Measurements from ENCODE around the gene TERT.

TERT gene

DNA sequence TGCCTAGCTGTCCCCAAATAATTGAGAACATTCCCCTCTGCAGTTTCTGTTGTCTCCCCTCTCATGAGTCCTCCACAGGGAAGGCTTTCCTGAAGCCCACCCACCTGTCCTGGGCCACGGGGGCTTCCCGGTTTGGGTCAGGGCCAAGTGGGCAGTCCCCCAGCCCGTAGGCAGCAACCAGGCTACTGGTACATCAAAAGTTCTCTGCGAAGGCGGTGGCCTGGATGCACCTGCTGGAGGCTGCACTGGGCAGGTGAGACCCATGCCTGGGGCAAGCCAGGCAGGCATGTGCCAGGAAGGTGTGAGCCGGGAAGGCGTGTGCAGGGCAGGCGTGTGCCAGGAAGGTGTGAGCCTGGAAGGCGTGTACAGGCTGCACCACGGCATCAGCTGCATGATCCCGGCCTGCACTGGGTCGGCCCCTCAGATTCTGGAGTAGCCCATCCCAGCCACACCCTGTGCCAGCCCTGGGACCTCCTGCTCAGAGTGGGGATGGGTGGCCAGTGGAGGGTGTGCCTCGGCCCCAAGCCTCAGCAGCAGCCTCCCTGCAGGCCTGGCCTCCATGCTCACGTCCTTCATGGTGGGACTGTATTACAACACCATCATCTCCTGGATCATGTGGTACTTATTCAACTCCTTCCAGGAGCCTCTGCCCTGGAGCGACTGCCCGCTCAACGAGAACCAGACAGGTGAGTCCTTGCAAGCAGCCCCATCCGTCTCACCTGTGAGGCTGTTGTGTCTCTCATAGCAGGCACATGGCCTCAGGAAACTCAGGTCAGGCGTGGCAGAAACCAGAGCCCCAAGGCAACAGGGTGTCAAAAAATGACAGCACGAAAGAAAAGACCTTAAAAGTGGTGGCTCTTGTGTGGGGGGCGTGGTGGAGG lies 84.7 kb downstream of the TERT start:
- Histone ChIP-seq H3K4me1 (ENCODE audit: control insufficient read depth in 1 of 2, insufficient read depth in 2 of 2, low read length in 2 of 2) (no peaks in the 10 kb centered on the region), H2BK12ac (ENCODE audit: low read length) (no peak overlapping the region), H3K79me1 (ENCODE audit: low read length) (no peaks in the 10 kb centered on the region), H3K27me3 (ENCODE audit: insufficient read depth, low read length) (no peaks in the 10 kb centered on the region), H3K14ac (ENCODE audit: low read length) (no peak overlapping the region), H3K18ac (ENCODE audit: low read length) (no peak overlapping the region), H3K23ac (ENCODE audit: low read length) (no peak overlapping the region), H4K91ac (ENCODE audit: low read depth, low read length) (no peak overlapping the region), H2AK5ac (ENCODE audit: low read length) (no peak overlapping the region), H2BK5ac (ENCODE audit: low read depth, low read length, poor library complexity) (no peak overlapping the region), H3K36me3 (ENCODE audit: control insufficient read depth in 1 of 2, insufficient read depth in 2 of 2, low read length in 2 of 2) (no peaks in the 10 kb centered on the region), H3K4me3 (ENCODE audit: low read depth, low read length) (peak overlapping the region; percentile 1), H2AFZ (ENCODE audit: insufficient read depth, low read length, poor library complexity) (no peak overlapping the region), H3K9me3 (ENCODE audit: insufficient read depth, low read depth, low read length) (peaks cover 4% of the 10 kb centered on the region), H3K27ac (ENCODE audit: low read depth, low read length) (no peak overlapping the region), H3K9ac (ENCODE audit: low read length) (no peak overlapping the region), H3K79me2 (ENCODE audit: control insufficient read depth, insufficient read depth, low read length, poor library complexity) (no peaks in the 10 kb centered on the region), H3K4me2 (ENCODE audit: low read length) (no peak overlapping the region), H4K12ac (ENCODE audit: low read depth, low read length) (no peak overlapping the region), H2BK120ac (ENCODE audit: insufficient read depth, low read length, poor library complexity) (no peak overlapping the region), H3K4ac (ENCODE audit: low read depth, low read length) (no peak overlapping the region), H4K8ac (ENCODE audit: low read depth, low read length) (no peak overlapping the region)
- peak; percentile 24 to 25 for DNase-seq
- no CpG with 5 or more reads among the region's 21 CpGs for WGBS (ENCODE audit: extremely low coverage, insufficient coverage, insufficient read length)

DNA sequence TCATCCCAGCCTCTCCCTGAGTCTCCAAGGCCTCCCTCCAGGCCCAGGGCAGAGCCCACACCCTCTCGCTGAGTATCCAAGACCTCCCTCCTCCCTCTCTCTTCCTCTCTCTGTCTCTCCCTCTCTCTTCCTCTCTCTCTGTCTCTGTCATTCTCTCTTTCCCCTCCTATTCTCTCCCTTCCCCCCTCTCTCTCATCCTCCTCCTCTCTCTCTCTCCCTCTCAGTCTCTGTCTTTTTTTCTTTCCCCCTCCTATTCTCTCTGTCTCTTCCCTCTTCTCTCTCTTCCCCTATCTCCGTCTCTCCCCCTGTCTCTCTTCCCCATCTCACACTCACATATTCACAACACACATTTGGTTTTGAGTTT lies 85.4 kb downstream of the TERT start:
- Histone ChIP-seq H3K79me1 (ENCODE audit: low read length) (no peaks in the 10 kb centered on the region), H3K4me2 (ENCODE audit: low read length) (no peak overlapping the region), H2BK5ac (ENCODE audit: low read depth, low read length, poor library complexity) (no peak overlapping the region), H3K23ac (ENCODE audit: low read length) (no peak overlapping the region), H4K91ac (ENCODE audit: low read depth, low read length) (no peak overlapping the region), H3K9me3 (ENCODE audit: insufficient read depth, low read depth, low read length) (peaks cover 4% of the 10 kb centered on the region), H3K27me3 (ENCODE audit: insufficient read depth, low read length) (no peaks in the 10 kb centered on the region), H3K9ac (ENCODE audit: low read length) (no peak overlapping the region), H2BK12ac (ENCODE audit: low read length) (no peak overlapping the region), H2BK120ac (ENCODE audit: insufficient read depth, low read length, poor library complexity) (no peak overlapping the region), H2AK5ac (ENCODE audit: low read length) (no peak overlapping the region), H3K36me3 (ENCODE audit: control insufficient read depth in 1 of 2, insufficient read depth in 2 of 2, low read length in 2 of 2) (no peaks in the 10 kb centered on the region), H3K14ac (ENCODE audit: low read length) (no peak overlapping the region), H3K79me2 (ENCODE audit: control insufficient read depth, insufficient read depth, low read length, poor library complexity) (no peaks in the 10 kb centered on the region), H3K4ac (ENCODE audit: low read depth, low read length) (no peak overlapping the region), H4K8ac (ENCODE audit: low read depth, low read length) (no peak overlapping the region), H4K12ac (ENCODE audit: low read depth, low read length) (no peak overlapping the region), H3K4me3 (ENCODE audit: low read depth, low read length) (no peak overlapping the region), H3K18ac (ENCODE audit: low read length) (no peak overlapping the region), H2AFZ (ENCODE audit: insufficient read depth, low read length, poor library complexity) (no peak overlapping the region), H3K27ac (ENCODE audit: low read depth, low read length) (no peak overlapping the region), H3K4me1 (ENCODE audit: control insufficient read depth in 1 of 2, insufficient read depth in 2 of 2, low read length in 2 of 2) (no peaks in the 10 kb centered on the region)
- DNase-seq, result no peak
- 92% methylated on average over 1 of the region's 2 CpGs for WGBS (ENCODE audit: extremely low coverage, insufficient coverage, insufficient read length)

DNA sequence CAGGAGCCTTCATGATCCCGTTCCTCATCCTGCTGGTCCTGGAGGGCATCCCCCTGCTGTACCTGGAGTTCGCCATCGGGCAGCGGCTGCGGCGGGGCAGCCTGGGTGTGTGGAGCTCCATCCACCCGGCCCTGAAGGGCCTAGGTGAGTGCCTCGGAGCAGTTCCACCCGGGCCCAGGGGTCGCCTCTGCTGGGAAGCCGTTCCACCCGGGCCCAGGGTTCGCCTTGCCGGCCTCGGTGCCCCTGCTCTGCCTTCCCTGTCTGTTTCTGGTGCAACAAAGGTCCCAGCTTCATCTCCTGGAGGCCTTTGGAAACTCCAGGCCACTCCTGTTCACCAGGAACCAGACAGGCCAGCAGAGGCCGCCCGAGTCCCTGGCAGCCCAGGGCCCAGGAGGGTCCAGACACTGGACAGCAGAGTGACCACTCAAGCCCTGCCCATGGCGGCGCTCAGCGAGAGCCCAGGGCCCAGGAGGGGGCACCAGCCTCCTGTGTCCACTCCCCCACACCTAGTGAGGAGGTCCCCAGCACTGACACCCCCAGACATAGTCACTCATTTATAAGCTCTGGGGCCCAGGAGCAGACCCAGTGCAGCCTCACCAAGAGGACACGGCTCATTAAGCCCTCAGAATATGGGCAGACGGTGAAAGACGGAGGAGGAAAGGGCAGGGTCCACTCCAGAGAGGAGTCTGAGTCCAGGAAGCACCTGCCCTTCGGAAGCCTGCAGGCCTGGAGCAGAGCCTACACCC lies 86.0 kb downstream of the TERT start:
- Histone ChIP-seq H4K12ac (ENCODE audit: low read depth, low read length) (no peak overlapping the region), H3K9ac (ENCODE audit: low read length) (no peak overlapping the region), H3K27ac (ENCODE audit: low read depth, low read length) (no peak overlapping the region), H2BK5ac (ENCODE audit: low read depth, low read length, poor library complexity) (no peak overlapping the region), H3K36me3 (ENCODE audit: control insufficient read depth in 1 of 2, insufficient read depth in 2 of 2, low read length in 2 of 2) (no peaks in the 10 kb centered on the region), H2BK120ac (ENCODE audit: insufficient read depth, low read length, poor library complexity) (no peak overlapping the region), H2BK12ac (ENCODE audit: low read length) (no peak overlapping the region), H3K4me2 (ENCODE audit: low read length) (no peak overlapping the region), H3K23ac (ENCODE audit: low read length) (no peak overlapping the region), H3K14ac (ENCODE audit: low read length) (no peak overlapping the region), H2AK5ac (ENCODE audit: low read length) (no peak overlapping the region), H3K79me2 (ENCODE audit: control insufficient read depth, insufficient read depth, low read length, poor library complexity) (no peaks in the 10 kb centered on the region), H4K91ac (ENCODE audit: low read depth, low read length) (no peak overlapping the region), H2AFZ (ENCODE audit: insufficient read depth, low read length, poor library complexity) (no peak overlapping the region), H3K9me3 (ENCODE audit: insufficient read depth, low read depth, low read length) (peaks cover 5% of the 10 kb centered on the region), H4K8ac (ENCODE audit: low read depth, low read length) (no peak overlapping the region), H3K79me1 (ENCODE audit: low read length) (no peaks in the 10 kb centered on the region), H3K4me3 (ENCODE audit: low read depth, low read length) (no peak overlapping the region), H3K4ac (ENCODE audit: low read depth, low read length) (no peak overlapping the region), H3K18ac (ENCODE audit: low read length) (no peak overlapping the region), H3K27me3 (ENCODE audit: insufficient read depth, low read length) (no peaks in the 10 kb centered on the region), H3K4me1 (ENCODE audit: control insufficient read depth in 1 of 2, insufficient read depth in 2 of 2, low read length in 2 of 2) (no peaks in the 10 kb centered on the region)
- DNase-seq, result peak; percentile 13 to 33
- no CpG with 5 or more reads among the region's 24 CpGs for WGBS (ENCODE audit: extremely low coverage, insufficient coverage, insufficient read length)

DNA sequence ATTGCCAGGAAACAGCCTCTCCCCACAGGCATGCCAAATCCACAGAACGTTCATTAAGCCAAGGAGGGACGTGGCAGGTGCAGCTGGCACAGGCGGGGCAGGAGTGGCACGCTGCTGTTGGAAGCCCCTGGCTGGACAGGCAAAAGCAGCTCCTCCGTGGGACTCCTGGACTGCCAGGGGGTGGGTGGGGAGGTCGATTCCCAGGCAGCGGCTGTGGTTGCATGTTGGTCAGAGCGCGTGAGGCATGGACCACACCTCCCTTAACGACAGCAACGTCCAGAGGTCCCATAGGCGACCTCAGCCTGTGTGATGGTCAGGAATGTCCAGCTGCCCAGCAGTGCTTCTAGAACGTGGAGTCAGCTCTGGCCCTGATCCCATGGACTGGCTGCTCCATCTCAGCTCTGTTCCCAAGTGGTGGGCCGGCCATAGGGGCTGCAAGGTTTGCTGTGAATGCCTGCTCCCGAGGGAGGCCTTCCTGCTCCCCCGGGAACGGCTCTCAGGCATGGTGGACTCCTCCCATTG lies 86.6 kb downstream of the TERT start:
- Histone ChIP-seq H3K4ac (ENCODE audit: low read depth, low read length) (no peak overlapping the region), H3K79me2 (ENCODE audit: control insufficient read depth, insufficient read depth, low read length, poor library complexity) (no peaks in the 10 kb centered on the region), H3K36me3 (ENCODE audit: control insufficient read depth in 1 of 2, insufficient read depth in 2 of 2, low read length in 2 of 2) (no peaks in the 10 kb centered on the region), H3K23ac (ENCODE audit: low read length) (no peak overlapping the region), H3K4me1 (ENCODE audit: control insufficient read depth in 1 of 2, insufficient read depth in 2 of 2, low read length in 2 of 2) (no peaks in the 10 kb centered on the region), H3K79me1 (ENCODE audit: low read length) (no peaks in the 10 kb centered on the region), H2BK5ac (ENCODE audit: low read depth, low read length, poor library complexity) (no peak overlapping the region), H2BK120ac (ENCODE audit: insufficient read depth, low read length, poor library complexity) (no peak overlapping the region), H4K8ac (ENCODE audit: low read depth, low read length) (no peak overlapping the region), H4K91ac (ENCODE audit: low read depth, low read length) (no peak overlapping the region), H3K9me3 (ENCODE audit: insufficient read depth, low read depth, low read length) (peaks cover 5% of the 10 kb centered on the region), H2AFZ (ENCODE audit: insufficient read depth, low read length, poor library complexity) (no peak overlapping the region), H2AK5ac (ENCODE audit: low read length) (no peak overlapping the region), H3K18ac (ENCODE audit: low read length) (no peak overlapping the region), H4K12ac (ENCODE audit: low read depth, low read length) (no peak overlapping the region), H3K27ac (ENCODE audit: low read depth, low read length) (no peak overlapping the region), H3K14ac (ENCODE audit: low read length) (no peak overlapping the region), H3K4me3 (ENCODE audit: low read depth, low read length) (no peak overlapping the region), H2BK12ac (ENCODE audit: low read length) (no peak overlapping the region), H3K27me3 (ENCODE audit: insufficient read depth, low read length) (no peaks in the 10 kb centered on the region), H3K4me2 (ENCODE audit: low read length) (no peak overlapping the region), H3K9ac (ENCODE audit: low read length) (no peak overlapping the region)
- DNase-seq, result no peak
- WGBS (ENCODE audit: extremely low coverage, insufficient coverage, insufficient read length), result no CpG with 5 or more reads among the region's 17 CpGs

Measured in trophoblast cell (in vitro differentiated cells and primary cell).